Mucosa of descending colon (tissue), 3 donors: ENCODE results near the gene TF. TPM values are rescaled to one million over a fixed set of nuclear protein-coding genes. Genes with fewer than 3 reads are reported as not detected.

ENCODE experiments used
- ATAC-seq: fragments of 200-7000 bp; cut with Tn5 transposase; one replicate; pipeline ENCODE4 v1.9.1; 2020; ENCODE audit warnings: mild to moderate bottlenecking, moderate library complexity
- DNase-seq, 3 donors: peaks; one replicate each; pipeline ENCODE4 v3.0.0-alpha.2; 2020
- H3K36me3 ChIP-seq: fragments of 200-600 bp; one replicate; pipeline ENCODE4 v1.8.0; 2021; ENCODE audit warnings: low read depth, mild to moderate bottlenecking
- H3K4me1 ChIP-seq: fragments of 200-600 bp; one replicate; pipeline ENCODE4 v1.8.0; 2021; ENCODE audit warnings: low read depth, mild to moderate bottlenecking
- H3K4me3 ChIP-seq: fragments of 200-600 bp; one replicate; pipeline ENCODE4 v1.8.0; 2021; ENCODE audit warnings: mild to moderate bottlenecking
- H3K9me3 ChIP-seq: fragments of 200-600 bp; one replicate; pipeline ENCODE4 v1.8.0; 2021; ENCODE audit warnings: mild to moderate bottlenecking
- intact Hi-C, 2 donors: fragments of 100-400 bp; cut with DNase I in 1 of 2; cut with micrococcal nuclease in 1 of 2; formaldehyde crosslinking; loops; one replicate each; pipeline versions ENCODE4 v1.11.0 to v1.11.1; 2022; cut with DNase I, micrococcal nuclease
- total RNA-seq, 3 donors: library from RNA; stranded (reverse); fragmentation: NEBNext Ultra II Directional in 2 of 3; extraction: Animal tissue kit (Norgen Biotek cat#: 25700) in 2 of 3; gene quantifications; one replicate each; pipeline versions ENCODE4 v1.2.1 to v1.2.4, GENCODE V29; 2021 to 2023
- TF ChIP-seq, protein P1 (sequence below): fragments of 200-600 bp; IDR thresholded peaks from one replicate; pipeline ENCODE4 v1.8.0; 2022; ENCODE audit warnings: antibody characterized with exemption, mild to moderate bottlenecking
- donor health status: DM: no; HTN: no; CAD: no; lungs with moderate emphysema.
- donor health status: DM: no; HTN: no; CAD: no.
- donor health status: DM: no; HTN: yes; CAD: no.

Gene TF
- total RNA-seq, 3 donors from 2014 or later: 0.51 to 13.5 (median 4.6) TPM

DNA sequence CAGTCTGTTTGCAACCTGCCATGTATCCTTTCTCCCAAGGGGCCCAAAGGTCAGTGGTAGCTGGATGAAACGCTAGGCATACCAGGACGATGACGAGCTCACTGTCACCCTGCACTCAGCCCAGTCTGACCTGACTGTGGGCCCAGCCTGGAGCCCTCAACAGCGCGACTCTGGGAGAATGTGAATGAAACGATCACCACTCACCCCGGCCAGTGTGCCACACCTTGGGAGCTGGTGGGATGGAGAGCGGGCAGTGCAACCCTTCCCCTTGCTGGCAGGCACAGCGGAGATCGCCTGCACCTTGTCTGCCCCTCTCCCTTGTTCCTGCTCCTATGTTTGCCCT is 86.6 kb downstream of the TF start:
- H3K4me1 ChIP-seq: no peaks in the 10 kb centered on the region
- H3K9me3 ChIP-seq: no peaks in the 10 kb centered on the region
- no peak overlapping the region for H3K4me3 ChIP-seq
- ATAC-seq (no peak), DNase-seq (no peak)
- TF ChIP-seq, protein P1, sequence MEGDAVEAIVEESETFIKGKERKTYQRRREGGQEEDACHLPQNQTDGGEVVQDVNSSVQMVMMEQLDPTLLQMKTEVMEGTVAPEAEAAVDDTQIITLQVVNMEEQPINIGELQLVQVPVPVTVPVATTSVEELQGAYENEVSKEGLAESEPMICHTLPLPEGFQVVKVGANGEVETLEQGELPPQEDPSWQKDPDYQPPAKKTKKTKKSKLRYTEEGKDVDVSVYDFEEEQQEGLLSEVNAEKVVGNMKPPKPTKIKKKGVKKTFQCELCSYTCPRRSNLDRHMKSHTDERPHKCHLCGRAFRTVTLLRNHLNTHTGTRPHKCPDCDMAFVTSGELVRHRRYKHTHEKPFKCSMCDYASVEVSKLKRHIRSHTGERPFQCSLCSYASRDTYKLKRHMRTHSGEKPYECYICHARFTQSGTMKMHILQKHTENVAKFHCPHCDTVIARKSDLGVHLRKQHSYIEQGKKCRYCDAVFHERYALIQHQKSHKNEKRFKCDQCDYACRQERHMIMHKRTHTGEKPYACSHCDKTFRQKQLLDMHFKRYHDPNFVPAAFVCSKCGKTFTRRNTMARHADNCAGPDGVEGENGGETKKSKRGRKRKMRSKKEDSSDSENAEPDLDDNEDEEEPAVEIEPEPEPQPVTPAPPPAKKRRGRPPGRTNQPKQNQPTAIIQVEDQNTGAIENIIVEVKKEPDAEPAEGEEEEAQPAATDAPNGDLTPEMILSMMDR: no peak
- no peaks in the 10 kb centered on the region for H3K36me3 ChIP-seq
- intact Hi-C loops: no loop called here

DNA sequence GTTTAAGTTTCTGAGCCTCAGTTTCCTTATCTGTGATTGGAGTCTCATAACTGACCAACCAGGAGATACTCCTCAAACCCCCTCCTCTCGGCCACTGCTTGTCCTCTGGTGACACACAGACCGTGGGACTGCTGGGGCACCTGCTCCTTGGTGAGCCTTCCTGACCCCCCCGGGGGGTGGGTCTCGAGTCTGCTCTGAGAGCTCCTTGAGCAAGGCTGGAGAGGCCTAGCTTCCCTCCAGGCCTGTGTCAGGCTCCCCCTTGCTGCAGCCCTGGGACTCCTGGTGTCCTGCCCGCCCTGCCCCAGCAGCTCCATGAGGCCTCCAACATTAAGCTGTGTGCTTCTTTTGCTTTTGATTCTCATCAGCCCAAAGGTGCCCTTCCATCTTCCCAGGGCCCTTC is 87.1 kb downstream of the TF start:
- intact Hi-C loops: no loop called here
- H3K4me3 ChIP-seq: no peak overlapping the region
- TF ChIP-seq, protein P1: no peak
- no peaks in the 10 kb centered on the region for H3K9me3 ChIP-seq
- H3K4me1 ChIP-seq: no peaks in the 10 kb centered on the region
- DNase-seq (no peak), ATAC-seq (no peak)
- H3K36me3 ChIP-seq: no peaks in the 10 kb centered on the region

DNA sequence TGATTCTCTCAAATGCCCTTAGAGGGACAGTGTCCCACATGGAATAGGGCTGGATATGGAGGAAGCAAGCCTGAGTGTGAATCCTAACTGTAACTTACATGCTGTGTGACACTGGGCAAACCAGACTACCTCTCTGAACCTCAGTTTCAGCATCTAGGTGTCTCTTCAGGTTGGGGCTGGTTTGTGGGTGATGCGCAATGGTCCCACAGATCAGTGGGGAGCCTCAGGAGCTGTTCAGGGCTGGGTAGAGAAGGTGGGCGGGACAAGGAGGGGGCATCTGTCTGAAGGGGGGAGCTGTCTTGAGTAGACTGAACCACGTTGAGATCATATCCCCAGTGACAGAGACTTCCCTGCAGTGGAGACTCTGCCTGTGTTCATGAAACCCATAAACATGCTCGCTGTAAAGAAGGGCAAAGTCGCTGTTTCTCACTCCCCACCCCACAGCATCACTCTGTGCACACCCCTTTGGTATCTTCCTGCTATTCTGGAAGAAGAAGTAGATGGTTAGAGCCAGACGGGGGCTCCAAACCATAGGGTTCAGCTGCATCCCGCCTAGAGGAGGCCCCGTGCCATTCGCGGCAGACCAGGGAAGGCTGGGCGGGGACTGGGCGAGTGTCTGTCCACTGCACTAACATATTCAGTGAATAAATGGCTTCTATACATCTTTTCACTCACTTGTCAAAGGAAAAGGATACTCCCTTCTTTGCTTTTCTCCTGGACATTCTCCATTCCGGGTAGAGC is 87.9 kb downstream of the TF start:
- ATAC-seq (no peak), DNase-seq (no peak)
- H3K9me3 ChIP-seq: no peaks in the 10 kb centered on the region
- no peaks in the 10 kb centered on the region for H3K4me1 ChIP-seq
- TF ChIP-seq, protein P1: no peak
- no peak overlapping the region for H3K4me3 ChIP-seq
- H3K36me3 ChIP-seq: no peaks in the 10 kb centered on the region
- intact Hi-C loops: no loop called here

DNA sequence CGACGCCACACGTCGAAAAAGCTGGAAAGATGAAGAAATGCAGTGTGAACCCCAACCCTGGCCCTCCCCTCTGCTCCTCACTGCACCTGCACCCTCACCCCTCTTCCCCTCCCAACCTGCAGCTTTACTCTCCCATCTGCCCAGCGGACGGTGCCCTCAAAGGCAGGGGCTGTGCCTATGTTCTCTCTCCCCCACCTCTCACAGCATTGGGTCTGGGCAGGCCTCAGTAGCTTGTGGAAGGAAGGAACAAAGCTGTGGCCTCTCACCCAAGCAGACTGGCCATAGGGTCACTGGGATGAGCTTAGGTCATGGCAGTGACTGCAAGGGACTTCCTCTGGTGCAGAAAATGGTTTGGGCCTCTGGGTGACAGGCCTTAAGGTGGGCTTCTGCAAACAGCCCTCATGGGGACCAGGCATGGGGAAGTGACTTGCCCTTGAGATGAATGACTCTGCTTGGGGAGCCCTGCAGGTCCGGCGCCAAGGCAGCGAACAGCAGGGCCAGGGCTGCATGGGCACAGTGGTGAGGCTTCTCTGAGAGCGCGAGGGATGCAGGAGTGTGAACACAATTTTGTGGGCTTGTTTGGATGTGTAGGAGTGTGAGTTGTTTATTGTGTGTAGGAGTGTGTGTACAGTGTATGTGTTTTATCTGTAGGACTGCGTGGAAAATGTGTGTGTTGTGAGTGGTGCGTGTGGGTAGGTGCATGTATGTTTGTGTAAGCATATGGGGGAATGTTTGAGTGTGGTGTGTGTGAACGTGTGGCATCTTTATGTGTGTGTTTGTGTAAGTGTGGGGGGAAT is 88.6 kb downstream of the TF start:
- H3K4me1 ChIP-seq: no peaks in the 10 kb centered on the region
- TF ChIP-seq, protein P1: no peak
- intact Hi-C loops: no loop called here
- no peak for DNase-seq
- H3K36me3 ChIP-seq: no peaks in the 10 kb centered on the region
- ATAC-seq: no peak
- H3K4me3 ChIP-seq: no peak overlapping the region
- no peaks in the 10 kb centered on the region for H3K9me3 ChIP-seq

DNA sequence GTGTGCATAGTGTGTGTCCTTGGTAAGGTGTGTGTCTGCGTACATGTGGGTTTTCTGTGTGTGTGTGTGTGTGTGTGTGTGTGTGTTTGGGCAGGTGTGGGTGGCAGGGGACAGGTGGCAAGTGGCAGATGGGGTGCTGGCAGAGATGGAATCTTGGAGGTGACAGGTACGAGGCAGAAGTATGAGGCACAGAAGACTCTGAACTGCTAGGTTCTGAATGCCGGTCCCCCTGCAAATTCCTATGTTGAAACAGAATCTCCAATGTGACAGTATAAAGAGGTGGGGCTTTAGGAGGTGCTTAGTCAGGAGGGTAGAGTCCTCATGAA is 89.2 kb downstream of the TF start:
- DNase-seq: no peak
- no peak overlapping the region for H3K4me3 ChIP-seq

More for the DNA sequence above, 89.2 kb downstream of the TF start:
- no peaks in the 10 kb centered on the region for H3K4me1 ChIP-seq
- ATAC-seq: no peak
- no peaks in the 10 kb centered on the region for H3K9me3 ChIP-seq
- intact Hi-C loops: no loop called here
- TF ChIP-seq, protein P1: no peak
- no peaks in the 10 kb centered on the region for H3K36me3 ChIP-seq
